ENCODE measurements around the gene NT5C2.

Gene NT5C2

DNA sequence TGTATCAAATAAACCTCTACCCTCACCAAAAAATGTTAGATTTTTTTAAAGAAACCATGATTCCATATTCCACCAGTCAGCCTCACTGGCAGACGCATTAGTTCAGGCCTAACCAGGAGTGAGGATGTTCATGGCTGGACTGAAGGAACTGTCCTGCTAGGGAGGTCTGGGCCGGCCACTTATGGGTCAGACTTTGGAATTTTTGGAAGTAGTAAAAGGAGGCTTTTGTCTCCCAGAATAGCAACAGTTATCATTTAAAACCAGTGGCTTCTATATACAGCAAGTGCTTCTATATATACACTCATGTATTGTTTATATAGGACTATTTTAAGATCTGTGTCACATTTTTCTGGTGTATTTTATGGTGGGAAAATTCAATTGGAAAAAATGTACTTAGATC is 154.5 kb downstream of the NT5C2 start:
- TF ChIP-seq, protein P1, sequence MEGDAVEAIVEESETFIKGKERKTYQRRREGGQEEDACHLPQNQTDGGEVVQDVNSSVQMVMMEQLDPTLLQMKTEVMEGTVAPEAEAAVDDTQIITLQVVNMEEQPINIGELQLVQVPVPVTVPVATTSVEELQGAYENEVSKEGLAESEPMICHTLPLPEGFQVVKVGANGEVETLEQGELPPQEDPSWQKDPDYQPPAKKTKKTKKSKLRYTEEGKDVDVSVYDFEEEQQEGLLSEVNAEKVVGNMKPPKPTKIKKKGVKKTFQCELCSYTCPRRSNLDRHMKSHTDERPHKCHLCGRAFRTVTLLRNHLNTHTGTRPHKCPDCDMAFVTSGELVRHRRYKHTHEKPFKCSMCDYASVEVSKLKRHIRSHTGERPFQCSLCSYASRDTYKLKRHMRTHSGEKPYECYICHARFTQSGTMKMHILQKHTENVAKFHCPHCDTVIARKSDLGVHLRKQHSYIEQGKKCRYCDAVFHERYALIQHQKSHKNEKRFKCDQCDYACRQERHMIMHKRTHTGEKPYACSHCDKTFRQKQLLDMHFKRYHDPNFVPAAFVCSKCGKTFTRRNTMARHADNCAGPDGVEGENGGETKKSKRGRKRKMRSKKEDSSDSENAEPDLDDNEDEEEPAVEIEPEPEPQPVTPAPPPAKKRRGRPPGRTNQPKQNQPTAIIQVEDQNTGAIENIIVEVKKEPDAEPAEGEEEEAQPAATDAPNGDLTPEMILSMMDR (IDR thresholded peaks at IDR 0.05) = no peak

Data from LNCAP (cell line).